HCT116 (cell line): ENCODE measurements around the gene GRIK4.

ENCODE experiments used
- EZH2 ChIP-seq: fragments of 200-600 bp; sonication (generic); IDR thresholded peaks from 2 replicates; pipeline ENCODE4 v1.6.1; 2017; ENCODE audit warnings: antibody characterized with exemption, mixed run types
- EZH2phosphoT487 ChIP-seq: fragments of 200-600 bp; IDR thresholded peaks from 2 replicates; pipeline ENCODE4 v1.6.1; 2018; ENCODE audit warnings: antibody characterized with exemption, borderline replicate concordance
- JUND ChIP-seq: IDR thresholded peaks from 2 replicates; pipeline ENCODE4 v1.6.1; 2012
- POLR2A ChIP-seq: IDR thresholded peaks from 2 replicates; pipeline ENCODE4 v1.7.0; 2011; ENCODE audit warnings: borderline replicate concordance; ENCODE audit not compliant: insufficient read depth, insufficient read length; ENCODE audit errors: extremely low read depth
- POLR2AphosphoS5 ChIP-seq: IDR thresholded peaks from 2 replicates; pipeline ENCODE4 v1.6.1; 2011; ENCODE audit warnings: mild to moderate bottlenecking, low read depth, low read length, moderate library complexity
- RAD21 ChIP-seq: IDR thresholded peaks from 2 replicates; pipeline ENCODE4 v1.6.1; 2012; ENCODE audit warnings: low read depth, mild to moderate bottlenecking
- TCF7L2 ChIP-seq: IDR thresholded peaks from 2 replicates; pipeline ENCODE4 v1.7.0; 2011; ENCODE audit warnings: borderline replicate concordance, inconsistent platforms; ENCODE audit not compliant: insufficient read depth, insufficient read length; ENCODE audit errors: extremely low read depth
- ZFX ChIP-seq: fragments of 450-650 bp; IDR thresholded peaks from 2 replicates; pipeline ENCODE4 v1.6.1; 2017
- TF ChIP-seq, protein P1 (sequence below), 3 experiments: fragments of 200-600 bp in 1 of 3; sonication (generic) in 1 of 3; IDR thresholded peaks in 2 of 3; conservative IDR thresholded peaks in 1 of 3; 2 replicates each; pipeline ENCODE4 v1.5.1; 2012 to 2017; ENCODE audit warnings: low read depth in 2 of 3, low read length in 2 of 3, antibody characterized with exemption in 1 of 3, borderline replicate concordance in 1 of 3, control low read depth in 1 of 3, mild to moderate bottlenecking in 1 of 3, mixed read lengths in 1 of 3, mixed run types in 1 of 3, moderate library complexity in 1 of 3; ENCODE audit not compliant: insufficient read depth in 1 of 3
- TF ChIP-seq, protein P2 (sequence below): IDR thresholded peaks from 2 replicates; pipeline ENCODE4 v1.6.1; 2012
- TF ChIP-seq, protein P3 (sequence below): IDR thresholded peaks from 2 replicates; pipeline ENCODE4 v1.6.1; 2012; ENCODE audit warnings: low read depth
- TF ChIP-seq, protein P4 (sequence below): IDR thresholded peaks from 2 replicates; pipeline ENCODE4 v1.6.1; 2012

DNA sequence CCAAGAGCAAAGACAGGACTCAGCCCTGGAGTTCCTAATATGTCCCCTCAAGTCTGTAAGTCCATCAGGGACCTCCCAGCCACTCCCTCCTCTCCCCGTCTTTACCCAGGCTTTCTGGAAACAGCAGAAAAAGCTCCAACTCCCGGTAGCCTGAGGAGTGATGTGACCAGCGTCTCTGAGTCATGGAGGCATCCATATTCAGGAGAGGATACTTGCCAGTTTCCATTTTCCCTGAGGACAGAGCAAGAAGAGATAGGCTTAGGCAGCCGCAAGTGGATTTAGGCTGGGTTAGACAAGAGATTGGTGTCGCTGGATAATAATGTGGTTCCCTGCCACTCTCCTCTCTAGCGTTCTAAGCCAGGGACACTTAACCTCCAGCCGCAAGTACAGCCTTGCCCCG is 206.6 kb downstream of the GRIK4 start:
- TF ChIP-seq, protein P1, sequence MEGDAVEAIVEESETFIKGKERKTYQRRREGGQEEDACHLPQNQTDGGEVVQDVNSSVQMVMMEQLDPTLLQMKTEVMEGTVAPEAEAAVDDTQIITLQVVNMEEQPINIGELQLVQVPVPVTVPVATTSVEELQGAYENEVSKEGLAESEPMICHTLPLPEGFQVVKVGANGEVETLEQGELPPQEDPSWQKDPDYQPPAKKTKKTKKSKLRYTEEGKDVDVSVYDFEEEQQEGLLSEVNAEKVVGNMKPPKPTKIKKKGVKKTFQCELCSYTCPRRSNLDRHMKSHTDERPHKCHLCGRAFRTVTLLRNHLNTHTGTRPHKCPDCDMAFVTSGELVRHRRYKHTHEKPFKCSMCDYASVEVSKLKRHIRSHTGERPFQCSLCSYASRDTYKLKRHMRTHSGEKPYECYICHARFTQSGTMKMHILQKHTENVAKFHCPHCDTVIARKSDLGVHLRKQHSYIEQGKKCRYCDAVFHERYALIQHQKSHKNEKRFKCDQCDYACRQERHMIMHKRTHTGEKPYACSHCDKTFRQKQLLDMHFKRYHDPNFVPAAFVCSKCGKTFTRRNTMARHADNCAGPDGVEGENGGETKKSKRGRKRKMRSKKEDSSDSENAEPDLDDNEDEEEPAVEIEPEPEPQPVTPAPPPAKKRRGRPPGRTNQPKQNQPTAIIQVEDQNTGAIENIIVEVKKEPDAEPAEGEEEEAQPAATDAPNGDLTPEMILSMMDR (IDR thresholded peaks at IDR 0.05 in 2 of 3, conservative IDR thresholded peaks at IDR 0.05 in 1 of 3; ENCODE audit: borderline replicate concordance in 1 of 3, insufficient read depth in 1 of 3, low read depth in 2 of 3, low read length in 2 of 3) = no peak
- TF ChIP-seq EZH2phosphoT487 (no peak), POLR2A (no peak), EZH2 (no peak), JUND (no peak), RAD21 (no peak), POLR2AphosphoS5 (no peak), TCF7L2 (no peak), ZFX (no peak)
- TF ChIP-seq, protein P2, sequence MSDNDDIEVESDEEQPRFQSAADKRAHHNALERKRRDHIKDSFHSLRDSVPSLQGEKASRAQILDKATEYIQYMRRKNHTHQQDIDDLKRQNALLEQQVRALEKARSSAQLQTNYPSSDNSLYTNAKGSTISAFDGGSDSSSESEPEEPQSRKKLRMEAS = no peak
- TF ChIP-seq, protein P3, sequence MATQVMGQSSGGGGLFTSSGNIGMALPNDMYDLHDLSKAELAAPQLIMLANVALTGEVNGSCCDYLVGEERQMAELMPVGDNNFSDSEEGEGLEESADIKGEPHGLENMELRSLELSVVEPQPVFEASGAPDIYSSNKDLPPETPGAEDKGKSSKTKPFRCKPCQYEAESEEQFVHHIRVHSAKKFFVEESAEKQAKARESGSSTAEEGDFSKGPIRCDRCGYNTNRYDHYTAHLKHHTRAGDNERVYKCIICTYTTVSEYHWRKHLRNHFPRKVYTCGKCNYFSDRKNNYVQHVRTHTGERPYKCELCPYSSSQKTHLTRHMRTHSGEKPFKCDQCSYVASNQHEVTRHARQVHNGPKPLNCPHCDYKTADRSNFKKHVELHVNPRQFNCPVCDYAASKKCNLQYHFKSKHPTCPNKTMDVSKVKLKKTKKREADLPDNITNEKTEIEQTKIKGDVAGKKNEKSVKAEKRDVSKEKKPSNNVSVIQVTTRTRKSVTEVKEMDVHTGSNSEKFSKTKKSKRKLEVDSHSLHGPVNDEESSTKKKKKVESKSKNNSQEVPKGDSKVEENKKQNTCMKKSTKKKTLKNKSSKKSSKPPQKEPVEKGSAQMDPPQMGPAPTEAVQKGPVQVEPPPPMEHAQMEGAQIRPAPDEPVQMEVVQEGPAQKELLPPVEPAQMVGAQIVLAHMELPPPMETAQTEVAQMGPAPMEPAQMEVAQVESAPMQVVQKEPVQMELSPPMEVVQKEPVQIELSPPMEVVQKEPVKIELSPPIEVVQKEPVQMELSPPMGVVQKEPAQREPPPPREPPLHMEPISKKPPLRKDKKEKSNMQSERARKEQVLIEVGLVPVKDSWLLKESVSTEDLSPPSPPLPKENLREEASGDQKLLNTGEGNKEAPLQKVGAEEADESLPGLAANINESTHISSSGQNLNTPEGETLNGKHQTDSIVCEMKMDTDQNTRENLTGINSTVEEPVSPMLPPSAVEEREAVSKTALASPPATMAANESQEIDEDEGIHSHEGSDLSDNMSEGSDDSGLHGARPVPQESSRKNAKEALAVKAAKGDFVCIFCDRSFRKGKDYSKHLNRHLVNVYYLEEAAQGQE = no peak
- TF ChIP-seq, protein P4, sequence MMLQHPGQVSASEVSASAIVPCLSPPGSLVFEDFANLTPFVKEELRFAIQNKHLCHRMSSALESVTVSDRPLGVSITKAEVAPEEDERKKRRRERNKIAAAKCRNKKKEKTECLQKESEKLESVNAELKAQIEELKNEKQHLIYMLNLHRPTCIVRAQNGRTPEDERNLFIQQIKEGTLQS = no peak
